Measurements from ENCODE around the gene DIAPH3. TPM values are rescaled to one million over a fixed set of nuclear protein-coding genes. Genes with fewer than 3 reads are reported as not detected.

DIAPH3 gene
- polyA plus RNA-seq, 3 donors: 0.04 to 0.09 TPM; not detected in 1

GRCh38 chr13:60182907-60183306, 19.2 kb upstream of the DIAPH3 start:
- Mint-ChIP-seq H3K36me3 (no peaks in the 10 kb centered on the region), H3K9me3 (no peaks in the 10 kb centered on the region), H3K27me3 (ENCODE audit: low read depth in 3 of 3) (peaks cover 0 to 2% (median 0%) of the 10 kb centered on the region in 3 donors), H3K4me3 (no peak overlapping the region), H3K4me1 (no peaks in the 10 kb centered on the region), H3K27ac (no peak overlapping the region)
- Histone ChIP-seq H3K4me3 (replicated peaks in 1 of 3; ENCODE audit: low read depth in 2 of 3, low read length in 3 of 3) (no peak overlapping the region), H2AFZ (ENCODE audit: insufficient read depth, low read depth, low read length, poor library complexity, severe bottlenecking) (no peak overlapping the region), H3K27me3 (ENCODE audit: control insufficient read depth in 2 of 2, insufficient read depth in 2 of 2, low read length in 2 of 2) (no peaks in the 10 kb centered on the region), H3K9ac (ENCODE audit: insufficient read depth, low read length, poor library complexity, severe bottlenecking) (no peak overlapping the region), H4K20me1 (ENCODE audit: insufficient read depth, low read length) (no peaks in the 10 kb centered on the region), H3K27ac (ENCODE audit: low read depth in 1 of 2, low read length in 2 of 2) (no peak overlapping the region), H3K4me2 (replicated peaks; ENCODE audit: extremely low read depth, low read length, poor library complexity, severe bottlenecking) (no peak overlapping the region), H3K79me2 (ENCODE audit: insufficient read depth, low read length) (no peaks in the 10 kb centered on the region), H3K9me3 (replicated peaks in 1 of 2; ENCODE audit: control insufficient read depth in 1 of 2, insufficient read depth in 1 of 2, low read length in 2 of 2) (no peaks in the 10 kb centered on the region), H3K36me3 (replicated peaks in 1 of 2; ENCODE audit: control insufficient read depth in 1 of 2, insufficient read depth in 2 of 2, low read length in 2 of 2) (no peaks in the 10 kb centered on the region), H3K4me1 (ENCODE audit: control insufficient read depth in 1 of 2, insufficient read depth in 2 of 2, low read length in 2 of 2) (no peaks in the 10 kb centered on the region)
- no CpG with 5 or more reads among the region's 1 CpG for WGBS (ENCODE audit: insufficient coverage)
- intact Hi-C loops (cut with micrococcal nuclease): no loop called here
- no peak for TF ChIP-seq CTCF (IDR thresholded peaks at IDR 0.05)
- DNase-seq: no peak

GRCh38 chr13:60178327-60178726, 14.6 kb upstream of the DIAPH3 start:
- Mint-ChIP-seq H3K27me3 (ENCODE audit: low read depth in 3 of 3) (peaks cover 0 to 7% (median 4%) of the 10 kb centered on the region in 3 donors), H3K4me1 (no peaks in the 10 kb centered on the region), H3K27ac (no peak overlapping the region), H3K4me3 (no peak overlapping the region), H3K9me3 (peaks cover 0 to 3% (median 0%) of the 10 kb centered on the region in 7 donors), H3K36me3 (no peaks in the 10 kb centered on the region)
- Histone ChIP-seq H3K79me2 (ENCODE audit: insufficient read depth, low read length) (no peaks in the 10 kb centered on the region), H4K20me1 (ENCODE audit: insufficient read depth, low read length) (no peaks in the 10 kb centered on the region), H3K9me3 (replicated peaks in 1 of 2; ENCODE audit: control insufficient read depth in 1 of 2, insufficient read depth in 1 of 2, low read length in 2 of 2) (no peaks in the 10 kb centered on the region), H3K4me3 (replicated peaks in 1 of 3; ENCODE audit: low read depth in 2 of 3, low read length in 3 of 3) (no peak overlapping the region), H3K4me1 (ENCODE audit: control insufficient read depth in 1 of 2, insufficient read depth in 2 of 2, low read length in 2 of 2) (no peaks in the 10 kb centered on the region), H3K4me2 (replicated peaks; ENCODE audit: extremely low read depth, low read length, poor library complexity, severe bottlenecking) (no peak overlapping the region), H3K36me3 (replicated peaks in 1 of 2; ENCODE audit: control insufficient read depth in 1 of 2, insufficient read depth in 2 of 2, low read length in 2 of 2) (no peaks in the 10 kb centered on the region), H2AFZ (ENCODE audit: insufficient read depth, low read depth, low read length, poor library complexity, severe bottlenecking) (no peak overlapping the region), H3K27ac (ENCODE audit: low read depth in 1 of 2, low read length in 2 of 2) (no peak overlapping the region), H3K27me3 (ENCODE audit: control insufficient read depth in 2 of 2, insufficient read depth in 2 of 2, low read length in 2 of 2) (no peaks in the 10 kb centered on the region), H3K9ac (ENCODE audit: insufficient read depth, low read length, poor library complexity, severe bottlenecking) (no peak overlapping the region)
- no peak for DNase-seq
- TF ChIP-seq CTCF (IDR thresholded peaks at IDR 0.05): no peak
- intact Hi-C loops (cut with micrococcal nuclease): no loop called here
- WGBS (ENCODE audit: insufficient coverage): no CpG with 5 or more reads among the region's 1 CpG

Data from CD14-positive monocyte (primary cell).